HepG2 (cell line): ENCODE measurements around the gene CRAT. TPM values are rescaled to one million over a fixed set of nuclear protein-coding genes. Genes with fewer than 3 reads are reported as not detected.
A peak's percentile ranks its signal among the peaks of the same experiment; 100 is the strongest.

Experiments
- ATAC-seq: fragments of 200-7000 bp; cut with Tn5 transposase; 3 replicates; pipeline ENCODE4 v1.9.1; 2020; ENCODE audit warnings: mild to moderate bottlenecking, moderate library complexity
- BruUV-seq: library from RNA; stranded (reverse); fragments of 400-500 nt; replicated peaks from 2 replicates; lab custom pipeline; 2021; lab: Mats Ljungman, UMichigan
- CTCF ChIA-PET: fragments of 300-600 bp; formaldehyde crosslinking; extraction: SDS; loops from one replicate; lab custom pipeline; 2021; ENCODE audit warnings: low total read pairs, inconsistent platforms, low intra/inter-chr PET ratio; lab: Yijun Ruan, JAX
- POLR2A ChIA-PET: fragments of 350-600 bp; sonication (Branson Sonifier 250); formaldehyde crosslinking; loops from one replicate; lab custom pipeline; 2020; ENCODE audit warnings: antibody characterized with exemption, inconsistent platforms; lab: Yijun Ruan, JAX
- DNase-seq: peaks from one replicate; pipeline ENCODE4 v3.0.0-alpha.2; 2015; ENCODE audit warnings: low spot score
- FAIRE-seq: peaks from 3 replicates; lab custom pipeline; 2011; peaks lifted over from hg19 to GRCh38; lab: Jason Lieb, UNC
- H2AFZ ChIP-seq: one replicate; pipeline ENCODE4 v1.6.1; 2011; ENCODE audit warnings: low read length, inconsistent platforms
- H3K27ac ChIP-seq: fragments of 300-600 bp; 3 replicates; pipeline ENCODE4 v1.8.0; 2011; ENCODE audit warnings: mixed run types, mild to moderate bottlenecking, mixed read lengths, low read length, inconsistent platforms; ENCODE audit not compliant: insufficient read depth; ENCODE audit errors: extremely low read length
- H3K27me3 ChIP-seq, 2 experiments: fragments of 200-600 bp in 1 of 2; 2 replicates in 1 of 2; 3 replicates in 1 of 2; pipeline versions ENCODE4 v1.6.0 to v1.8.0; 2011; ENCODE audit warnings: low read length in 2 of 2, mild to moderate bottlenecking in 2 of 2, moderate library complexity in 2 of 2, inconsistent platforms in 1 of 2; ENCODE audit not compliant: insufficient read depth in 2 of 2, control insufficient read depth in 1 of 2
- H3K36me3 ChIP-seq, 2 experiments: fragments of 200-600 bp in 1 of 2; replicated peaks in 1 of 2; 2 replicates in 1 of 2; 3 replicates in 1 of 2; pipeline versions ENCODE4 v1.5.1 to v1.8.0; 2011; ENCODE audit warnings: low read length in 2 of 2, inconsistent platforms in 1 of 2; ENCODE audit not compliant: insufficient read depth in 2 of 2, control insufficient read depth in 1 of 2
- H3K4me1 ChIP-seq: 2 replicates; pipeline ENCODE4 v1.5.1; 2012; ENCODE audit warnings: low read length, inconsistent platforms; ENCODE audit not compliant: insufficient read depth
- H3K4me2 ChIP-seq: 2 replicates; pipeline ENCODE4 v1.6.0; 2011; ENCODE audit warnings: low read depth, low read length, inconsistent platforms
- H3K4me3 ChIP-seq, 3 experiments: fragments of 200-600 bp in 1 of 3; sonication (generic), shearing (Covaris generic) in 1 of 3; replicated peaks in 1 of 3; 2 replicates each; pipeline ENCODE4 v1.5.1; 2011 to 2016; ENCODE audit warnings: low read length in 3 of 3, inconsistent platforms in 2 of 3, low read depth in 2 of 3, mild to moderate bottlenecking in 2 of 3, control low read depth in 1 of 3, mixed read lengths in 1 of 3; ENCODE audit not compliant: insufficient read depth in 1 of 3
- H3K79me2 ChIP-seq: one replicate; pipeline ENCODE4 v1.6.1; 2011; ENCODE audit warnings: low read length, inconsistent platforms; ENCODE audit not compliant: insufficient read depth
- H3K9ac ChIP-seq: 2 replicates; pipeline ENCODE4 v1.6.0; 2011; ENCODE audit warnings: mild to moderate bottlenecking, low read depth, low read length, inconsistent platforms; ENCODE audit not compliant: insufficient read depth
- H3K9me3 ChIP-seq: 2 replicates; pipeline ENCODE4 v1.5.1; 2012; ENCODE audit warnings: mild to moderate bottlenecking, low read length
- H4K20me1 ChIP-seq: 2 replicates; pipeline ENCODE4 v1.6.0; 2011; ENCODE audit warnings: inconsistent platforms, mild to moderate bottlenecking, low read length, moderate library complexity; ENCODE audit not compliant: insufficient read depth
- AGO2 ChIP-seq: fragments of 200-400 bp; formaldehyde crosslinking; optimal IDR thresholded peaks from 2 replicates; pipeline ENCODE3; 2017; ENCODE audit warnings: mild to moderate bottlenecking, low read depth, low read length, moderate library complexity
- FOXP4 ChIP-seq: sonication (generic); formaldehyde crosslinking; IDR thresholded peaks from 2 replicates; pipeline ENCODE4 v1.4.0; 2020; ENCODE audit warnings: missing genetic modification reagents
- KDM1A ChIP-seq: IDR thresholded peaks from 2 replicates; pipeline ENCODE4 v1.6.1; 2016; ENCODE audit warnings: missing compliant biosample characterization
- KLF13 ChIP-seq: sonication (generic); formaldehyde crosslinking; IDR thresholded peaks from 2 replicates; pipeline ENCODE4 v1.4.0; 2020; ENCODE audit warnings: mild to moderate bottlenecking, missing genetic modification reagents
- MLLT10 ChIP-seq: sonication (generic); formaldehyde crosslinking; IDR thresholded peaks from 2 replicates; pipeline ENCODE4 v1.4.0; 2020; ENCODE audit warnings: missing genetic modification reagents
- POGZ ChIP-seq: sonication (generic); formaldehyde crosslinking; IDR thresholded peaks from 2 replicates; pipeline ENCODE4 v1.4.0; 2020; ENCODE audit warnings: mild to moderate bottlenecking, missing genetic modification reagents
- PRDM15 ChIP-seq: sonication (generic); formaldehyde crosslinking; IDR thresholded peaks from 2 replicates; pipeline ENCODE4 v1.4.0; 2020; ENCODE audit warnings: missing genetic modification reagents
- SIX4 ChIP-seq: sonication (generic); formaldehyde crosslinking; IDR thresholded peaks from 2 replicates; pipeline ENCODE4 v1.4.0; 2020; ENCODE audit warnings: missing genetic modification reagents
- SRF ChIP-seq: IDR thresholded peaks from 2 replicates; pipeline ENCODE4 v1.6.1; 2011; ENCODE audit warnings: mild to moderate bottlenecking, low read depth, low read length, moderate library complexity
- ZNF614 ChIP-seq: IDR thresholded peaks from 2 replicates; pipeline ENCODE4 v1.6.1; 2018; ENCODE audit warnings: missing biosample characterization, missing genetic modification reagents, inconsistent platforms, borderline replicate concordance
- WGBS: methylation state at CpG from one replicate; pipeline ENCODE4 v1.1.6; 2017; ENCODE audit warnings: low lambda C conversion rate; 5-methylcytosine and 5-hydroxymethylcytosine counted together
- in situ Hi-C: cut with HindIII; loops from 2 replicates; pipeline ENCODE4 v1.10.0; 2017; ENCODE audit warnings: low pct_unique_long_range_greater_than_20kb; ENCODE audit not compliant: extremely low pct_ligation_motif_present
- intact Hi-C: fragments of 100-400 bp; cut with micrococcal nuclease; formaldehyde crosslinking; loops from one replicate; pipeline ENCODE4 v1.10.0; 2022; ENCODE audit not compliant: unreplicated experiment
- polyA plus RNA-seq, 8 experiments: library from polyadenylated mRNA; depleted of rRNA in 3 of 8; stranded (reverse) in 7 of 8; unstranded in 1 of 8; fragments of >200 nt; fragmentation: Illumina TruSeq in 4 of 8; extraction: Trizol in 4 of 8; gene quantifications; 2 replicates each; pipeline versions ENCODE4 v1.2.1 to v1.2.3, GENCODE V29; 2011 to 2016; ENCODE audit warnings: low read depth in 4 of 8, missing spikeins in 1 of 8, mixed read lengths in 1 of 8; ENCODE audit not compliant: insufficient read depth in 1 of 8
- total RNA-seq, 5 experiments: library from RNA; depleted of rRNA; stranded (reverse); fragments of >200 nt; fragmentation: Illumina TruSeq; extraction: Trizol; gene quantifications; 2 replicates each; pipeline ENCODE4 v1.2.3, GENCODE V29; 2016; ENCODE audit warnings: low read depth in 1 of 5

Gene CRAT
- total and polyA plus RNA-seq, 2 of the 13 experiments (the other 11 are each of a cell fraction or from before 2014, with no cell fraction given), result 26.1 to 26.6 TPM

- TF ChIP-seq MLLT10 (no peak), AGO2 (peak; percentile 43), PRDM15 (CRISPR knock-in tag) (no peak), KLF13 (CRISPR knock-in tag) (no peak), ZNF614 (CRISPR knock-in tag) (no peak), KDM1A (no peak), SRF (no peak), POGZ (CRISPR knock-in tag) (no peak), SIX4 (CRISPR knock-in tag) (no peak)
- TF ChIP-seq, all 625 proteins: peak for 4
Observed at GRCh38 chr9:129100383-129101169, 10.0 kb downstream of the CRAT start (continued).

GRCh38 chr9:129098328-129098727 is 12.3 kb downstream of the CRAT start:
- Histone ChIP-seq H2AFZ (no peak overlapping the region), H3K9me3 (no peaks in the 10 kb centered on the region), H3K4me1 (peaks cover 9% of the 10 kb centered on the region), H3K36me3 (peaks cover 0 to 3% of the 10 kb centered on the region in 2 experiments; a peak in 3 of 5 replicates), H3K9ac (no peak overlapping the region), H3K79me2 (no peaks in the 10 kb centered on the region), H3K4me2 (no peak overlapping the region), H3K4me3 (no peak overlapping the region), H3K27me3 (no peaks in the 10 kb centered on the region), H4K20me1 (0 out of 2 replicates have a peak, but pooled peaks cover 3% of the 10 kb centered on the region), H3K27ac (no peak overlapping the region)
- no peak for FAIRE-seq
- TF ChIP-seq AGO2 (peak; percentile 29), FOXP4 (CRISPR knock-in tag) (no peak)
- BruUV-seq, result no TSS peak
- no peak for ATAC-seq
- ChIA-PET POLR2A (interaction anchor here (1.1 to 1.6 kb wide), 2 partner anchors 11 to 18 kb away, joined by 4 to 5 read pairs; partner anchors contain the start of gene DOLPP1), CTCF (no interaction called here)
- DNase-seq, result no peak
- WGBS, result 100% methylated on average over 3 of the region's 11 CpGs
- in situ Hi-C loops (no loop called here), intact Hi-C loops (no loop called here)
